SKM-1 treated with dmso at 0.1 percent for 144 hours (cell line): Measurements from ENCODE around the gene FBRSL1.
"Not testable (repeated sequence)": the region's sequence is repeated elsewhere in the genome, so short reads cannot be mapped to it uniquely, and the experiment has no call there.

Experiments used
- DNase-seq: peaks from one replicate; lab custom pipeline; 2025; ENCODE audit not compliant: unreplicated experiment; lab: John Stamatoyannopoulos, UW

The FBRSL1 gene

DNA sequence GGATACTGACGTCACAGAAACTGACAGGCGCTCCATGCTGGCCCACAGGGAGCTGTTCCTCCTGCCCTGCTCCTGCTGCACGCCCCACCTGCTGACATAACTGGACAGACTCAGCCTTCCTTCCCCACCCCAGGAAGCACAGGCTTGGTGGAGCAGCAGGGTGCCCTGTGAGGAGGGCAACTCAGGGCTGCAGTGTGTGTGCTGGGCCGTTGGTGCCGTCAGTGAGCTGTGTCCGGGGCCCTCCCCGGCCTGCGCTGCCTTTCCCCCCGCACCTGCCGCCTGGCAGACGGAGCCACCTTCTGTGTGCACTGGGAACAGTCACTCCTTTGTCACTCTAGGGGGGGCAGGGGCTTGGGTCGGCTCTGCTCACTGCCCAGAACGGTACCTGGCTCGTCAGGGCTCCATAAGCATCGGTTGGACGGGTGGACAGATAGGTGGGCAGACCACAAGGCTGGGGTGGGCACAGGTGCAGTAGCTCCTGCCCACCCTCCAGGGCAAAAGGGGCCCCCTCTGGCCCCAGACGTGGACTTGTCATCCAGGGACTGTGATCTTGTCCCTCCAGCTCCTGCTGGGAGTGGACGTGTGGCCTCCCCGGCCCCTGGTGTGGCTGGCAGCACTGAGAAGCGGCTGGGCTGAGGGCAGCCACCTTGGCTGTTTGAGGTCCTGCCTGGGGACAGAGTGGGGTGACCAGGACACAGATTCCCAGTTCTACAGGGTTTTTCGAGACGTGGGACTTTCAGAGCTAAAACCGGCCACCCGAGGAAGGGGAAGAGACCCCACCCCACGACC, 32.8 kb downstream of the FBRSL1 start:
- DNase-seq, result no peak

DNA sequence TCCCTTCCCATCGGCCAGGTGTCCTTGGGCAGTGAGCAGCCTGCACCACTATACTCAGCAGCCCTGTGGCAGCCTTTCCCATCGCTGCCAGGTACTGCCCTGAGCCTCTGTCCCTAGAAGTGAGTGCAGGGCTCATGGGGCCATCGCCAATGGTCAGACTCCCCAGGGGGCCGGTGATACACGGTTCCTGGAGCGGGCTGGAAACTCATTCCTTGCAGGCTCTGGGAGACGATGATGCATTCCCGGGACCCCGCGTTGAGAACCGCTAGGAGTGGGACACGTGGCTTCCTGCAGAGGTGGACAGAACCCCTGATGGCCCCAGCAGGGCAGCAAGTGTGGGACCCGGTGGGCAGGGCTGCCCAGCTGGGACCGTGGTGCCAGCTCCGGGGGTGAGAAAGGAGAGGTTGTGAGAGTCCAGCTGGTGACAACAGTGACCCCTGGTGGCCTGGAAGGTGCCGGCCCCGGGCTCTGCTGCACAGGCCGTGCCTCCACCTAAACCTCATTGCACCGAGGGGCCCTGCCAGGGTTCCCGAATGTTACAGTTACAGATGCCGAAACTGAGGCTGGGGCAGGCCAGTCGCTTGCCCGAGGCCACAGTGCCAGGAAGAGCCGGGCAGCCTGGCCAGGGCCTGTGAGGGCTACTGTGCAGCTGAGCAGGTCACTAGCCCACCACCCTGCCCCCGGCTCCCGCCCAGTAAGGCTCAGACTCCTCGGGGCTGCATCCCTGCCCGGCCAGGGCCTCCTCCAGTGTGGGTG, 33.8 kb downstream of the FBRSL1 start:
- peak; percentile 4 for DNase-seq

DNA sequence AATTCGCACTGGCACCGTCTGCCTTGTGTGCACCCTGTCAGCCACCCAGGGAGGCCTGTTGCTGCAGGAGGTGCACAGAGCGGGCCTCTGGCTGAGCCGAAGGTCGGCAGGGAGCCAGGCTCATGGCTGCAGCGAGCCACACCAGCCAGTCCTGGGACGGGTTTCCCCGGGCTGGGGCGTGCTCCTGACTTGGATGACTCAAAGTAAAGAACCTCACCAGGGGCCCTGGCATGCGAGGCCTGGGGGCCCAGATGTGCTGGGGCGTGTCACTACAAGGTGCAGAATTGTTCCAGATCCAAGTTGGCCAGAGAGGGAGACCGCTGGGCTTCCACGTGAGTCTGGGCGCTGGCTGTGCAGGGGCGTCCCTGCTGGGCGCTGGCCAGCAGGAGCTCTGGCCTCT, 34.5 kb downstream of the FBRSL1 start:
- no peak for DNase-seq

DNA sequence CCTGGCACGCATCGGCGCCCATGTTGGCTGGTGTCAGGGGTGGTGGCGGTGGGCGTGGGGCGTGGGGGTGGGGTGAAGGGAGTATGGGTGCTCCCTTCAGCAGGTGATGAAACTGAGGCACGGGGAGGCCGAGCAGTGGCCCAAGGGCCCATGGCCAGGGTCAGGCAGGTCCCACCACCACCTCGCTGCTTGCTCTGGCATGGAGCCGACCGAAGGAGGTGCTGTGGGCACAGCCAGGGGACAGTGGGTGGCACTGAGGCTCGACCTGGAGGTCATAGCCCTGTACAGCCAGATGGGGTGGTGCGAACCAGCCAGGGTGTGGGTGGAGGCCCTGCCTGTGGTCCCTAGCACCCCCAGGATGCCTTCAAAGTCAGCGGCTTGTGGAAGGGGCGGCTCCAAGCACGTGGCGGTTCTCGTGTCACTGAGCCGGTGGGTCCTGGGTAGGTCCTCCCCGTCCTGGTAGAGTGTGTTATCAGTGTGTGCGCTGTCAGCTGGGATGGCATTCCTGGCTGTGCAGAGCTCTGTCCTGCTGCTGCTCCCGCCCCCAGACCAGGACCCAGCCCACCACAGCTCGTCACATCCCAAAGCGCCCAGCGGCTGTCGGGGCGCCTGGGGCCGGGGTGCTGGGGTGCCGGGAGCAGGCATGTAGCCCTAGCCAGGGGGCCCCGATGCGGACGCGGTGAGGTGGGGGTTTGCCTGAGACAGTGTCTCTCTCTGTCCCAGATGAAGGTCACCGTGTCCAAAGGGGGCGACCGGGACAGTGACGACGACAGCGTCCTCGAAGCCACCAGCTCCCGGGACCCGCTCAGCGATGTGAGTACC, 35.3 kb downstream of the FBRSL1 start:
- no peak for DNase-seq

DNA sequence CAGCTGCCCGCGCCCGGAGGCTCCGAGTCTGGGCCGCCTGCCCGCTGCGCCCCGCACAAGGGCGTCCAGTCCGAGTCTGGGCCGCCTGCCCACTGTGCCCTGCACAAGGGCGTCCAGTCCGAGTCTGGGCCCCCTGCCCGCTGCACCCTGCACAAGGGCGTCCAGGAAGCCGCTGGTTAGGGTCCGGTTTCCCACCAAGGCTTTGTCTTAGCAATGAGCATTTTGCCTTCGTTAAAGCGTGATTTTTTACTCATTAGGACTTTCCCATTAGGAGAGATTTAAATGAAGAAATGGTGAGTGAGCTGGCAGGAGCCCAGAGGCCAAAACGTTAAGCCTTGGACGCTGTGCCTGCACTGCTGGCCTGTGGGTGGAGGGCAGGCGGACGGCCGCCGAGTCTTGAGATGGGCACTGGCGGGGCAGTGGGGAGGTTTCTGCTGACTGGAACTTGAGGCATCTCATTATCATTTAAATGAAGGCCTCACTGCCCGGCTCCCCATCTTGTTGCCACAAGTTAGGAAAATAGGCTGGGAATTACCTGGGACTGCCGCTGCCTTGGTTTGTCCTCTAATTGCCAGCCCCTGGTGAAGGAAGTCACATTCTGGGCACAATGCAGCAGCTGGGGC, 36.0 kb downstream of the FBRSL1 start:
- no peak for DNase-seq

DNA sequence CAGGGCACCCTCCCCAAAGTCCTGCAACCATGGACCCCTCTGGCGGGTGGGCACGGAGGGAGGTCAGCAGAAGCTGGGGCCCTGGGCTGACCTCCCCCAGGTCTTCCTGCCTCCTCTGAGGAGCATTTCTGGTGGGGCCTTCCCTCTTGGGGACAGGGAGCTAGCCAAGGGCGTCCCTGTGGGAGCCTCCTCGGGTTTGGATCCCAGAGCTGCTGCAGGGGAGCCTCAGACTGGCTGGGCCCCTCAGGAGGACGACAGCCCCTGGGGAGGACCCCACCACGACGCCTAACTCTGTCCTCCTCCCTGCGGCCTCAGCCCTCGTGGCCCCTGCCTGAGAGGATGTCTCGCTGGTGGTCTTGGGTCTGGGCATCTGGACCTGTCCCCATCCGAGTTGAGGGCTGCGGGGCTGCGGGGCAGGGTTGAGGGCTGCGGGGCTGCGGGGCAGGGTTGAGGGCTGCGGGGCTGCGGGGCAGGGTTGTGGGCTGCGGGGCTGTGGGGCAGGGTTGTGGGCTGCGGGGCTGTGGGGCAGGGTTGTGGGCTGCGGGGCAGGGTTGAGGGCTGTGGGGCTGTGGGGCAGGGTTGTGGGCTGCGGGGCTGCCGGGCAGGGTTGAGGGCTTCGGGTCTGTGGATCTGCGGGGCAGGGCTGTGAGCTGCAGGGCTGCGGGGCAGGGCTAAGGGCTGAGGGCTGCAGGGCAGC, 37.4 kb downstream of the FBRSL1 start:
- no peak for DNase-seq

DNA sequence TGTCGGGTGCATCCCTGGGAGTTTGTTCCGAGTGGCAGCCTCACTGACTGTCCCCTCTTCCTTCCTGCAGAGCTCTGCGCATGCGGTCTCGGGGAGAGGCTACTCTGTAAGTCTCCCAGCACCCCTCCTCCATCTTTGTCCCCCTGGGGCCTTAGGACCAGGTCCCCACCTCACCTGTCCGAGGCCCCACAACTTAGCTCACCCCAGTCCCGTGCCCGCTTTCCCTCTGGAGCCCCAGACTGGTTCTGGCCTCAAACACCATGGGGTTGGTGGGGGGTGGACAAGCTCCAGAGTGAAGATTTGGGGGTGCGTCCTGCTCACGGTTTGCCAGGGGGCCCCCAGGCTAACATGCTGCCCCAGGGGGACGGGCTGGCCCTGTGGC, 37.9 kb downstream of the FBRSL1 start:
- no peak for DNase-seq

DNA sequence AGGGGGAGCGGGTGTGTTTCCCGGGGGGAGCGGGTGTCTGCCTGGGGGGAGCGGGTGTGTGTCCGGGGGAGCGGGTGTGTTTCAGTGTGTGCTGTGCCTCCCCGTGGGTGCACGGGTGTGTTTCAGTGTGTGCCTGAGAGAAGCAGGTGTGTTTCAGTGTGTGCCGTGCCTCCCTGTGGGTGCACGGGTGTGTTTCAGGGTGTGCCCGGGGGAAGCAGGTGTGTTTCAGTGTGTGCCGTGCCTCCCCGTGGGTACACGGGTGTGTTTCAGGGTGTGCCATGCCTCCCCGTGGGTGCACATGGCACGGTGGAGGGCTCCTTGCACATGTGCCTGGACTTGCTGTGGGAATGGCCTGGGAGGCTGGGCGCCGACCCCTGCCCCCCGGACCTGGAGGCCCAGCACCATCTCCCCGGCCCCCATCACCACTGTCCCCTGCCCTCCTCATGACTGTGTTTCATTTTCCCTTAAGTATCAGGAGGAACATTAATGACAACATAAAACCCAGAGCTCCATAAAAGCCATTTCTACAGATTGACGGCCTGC, 38.7 kb downstream of the FBRSL1 start:
- DNase-seq, result no peak

DNA sequence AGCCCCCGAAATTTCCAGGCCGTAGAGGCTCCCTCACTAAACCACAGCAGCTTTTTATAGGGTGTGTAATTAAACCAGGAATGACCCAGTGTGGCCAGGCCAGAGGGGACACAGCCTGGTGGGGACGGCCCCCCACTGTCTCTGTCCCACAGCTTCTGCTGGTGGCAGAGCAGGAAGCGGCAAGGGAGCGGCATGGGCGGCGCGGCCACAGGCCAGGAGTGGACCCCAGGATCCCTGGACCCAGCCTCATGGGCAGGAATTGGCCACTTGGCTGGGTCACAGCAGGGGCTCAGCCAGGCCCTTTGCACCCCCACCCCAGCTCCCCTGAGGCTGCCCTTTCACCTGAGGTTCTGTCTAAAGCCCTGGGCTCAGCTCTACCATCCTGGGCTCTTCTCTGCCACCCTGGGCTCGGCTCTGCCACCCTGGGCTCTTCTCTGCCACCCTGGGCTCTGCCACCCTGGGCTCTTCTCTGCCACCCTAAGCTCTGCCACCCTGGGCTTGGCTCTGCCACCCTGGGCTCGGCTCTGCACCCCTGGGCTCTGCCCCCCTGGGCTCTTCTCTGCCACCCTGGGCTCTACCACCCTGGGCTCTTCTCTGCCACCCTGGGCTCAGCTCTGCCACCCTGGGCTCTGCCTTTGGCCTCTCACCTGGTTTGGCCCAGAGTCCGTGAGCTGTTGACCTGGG, 39.3 kb downstream of the FBRSL1 start:
- no peak for DNase-seq

DNA sequence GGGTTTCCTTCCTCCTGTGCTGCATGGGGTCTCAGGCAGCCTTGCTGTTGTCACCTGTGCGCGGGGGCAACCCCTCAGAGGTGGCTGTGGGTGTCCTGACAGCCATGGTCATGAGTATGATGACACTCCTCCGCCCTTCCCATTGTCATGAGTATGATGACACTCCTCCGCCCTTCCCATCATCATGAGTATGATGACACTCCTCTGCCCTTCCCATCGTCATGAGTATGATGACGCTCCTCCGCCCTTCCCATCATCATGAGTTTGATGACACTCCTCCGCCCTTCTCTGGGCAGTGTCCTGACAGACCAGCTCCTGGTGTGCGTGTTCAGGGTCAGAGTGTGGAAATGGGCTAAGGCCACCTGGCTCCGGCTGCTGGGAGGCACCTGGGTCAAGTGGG, 40.0 kb downstream of the FBRSL1 start:
- no peak for DNase-seq

DNA sequence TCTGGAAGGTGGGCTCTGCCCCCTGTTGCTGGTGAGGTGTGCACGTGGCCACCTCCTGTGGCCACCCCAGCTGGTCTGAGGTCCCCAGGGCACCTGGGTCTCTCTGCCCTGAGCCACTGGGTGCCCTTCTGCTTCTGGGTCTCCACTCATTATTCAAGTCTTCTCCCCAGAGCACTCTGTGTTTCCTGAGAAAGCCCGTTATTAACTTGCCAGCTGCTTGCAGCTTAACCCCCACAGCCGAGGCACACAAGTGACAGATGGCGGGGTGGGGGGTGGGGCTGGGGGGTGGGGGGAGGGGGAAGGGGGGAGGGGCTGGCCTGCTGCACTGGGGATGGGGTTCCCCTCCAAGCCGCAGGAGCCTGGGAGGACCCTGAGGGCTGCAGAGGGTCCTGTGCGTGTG, 40.5 kb downstream of the FBRSL1 start:
- no peak for DNase-seq

DNA sequence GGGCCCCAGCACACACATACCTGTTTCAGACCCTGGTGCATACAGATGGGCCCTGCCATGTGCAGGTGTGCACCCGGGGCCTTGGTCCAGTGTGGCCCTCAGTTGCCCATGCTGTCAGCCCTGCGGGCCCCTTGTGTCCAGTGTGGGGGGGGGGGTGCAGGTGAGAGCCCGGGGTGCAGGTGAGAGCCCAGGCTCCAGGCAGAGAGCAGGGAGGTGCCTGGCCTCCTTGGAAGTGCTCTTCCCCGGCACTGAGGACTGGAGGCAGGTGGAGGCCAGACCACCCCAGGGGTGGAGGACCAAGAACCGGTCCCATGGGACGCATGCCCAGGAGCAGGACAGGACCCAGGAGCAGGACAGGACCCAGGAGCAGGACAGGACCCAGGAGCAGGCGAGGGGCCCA, 40.9 kb downstream of the FBRSL1 start:
- DNase-seq, result no peak

DNA sequence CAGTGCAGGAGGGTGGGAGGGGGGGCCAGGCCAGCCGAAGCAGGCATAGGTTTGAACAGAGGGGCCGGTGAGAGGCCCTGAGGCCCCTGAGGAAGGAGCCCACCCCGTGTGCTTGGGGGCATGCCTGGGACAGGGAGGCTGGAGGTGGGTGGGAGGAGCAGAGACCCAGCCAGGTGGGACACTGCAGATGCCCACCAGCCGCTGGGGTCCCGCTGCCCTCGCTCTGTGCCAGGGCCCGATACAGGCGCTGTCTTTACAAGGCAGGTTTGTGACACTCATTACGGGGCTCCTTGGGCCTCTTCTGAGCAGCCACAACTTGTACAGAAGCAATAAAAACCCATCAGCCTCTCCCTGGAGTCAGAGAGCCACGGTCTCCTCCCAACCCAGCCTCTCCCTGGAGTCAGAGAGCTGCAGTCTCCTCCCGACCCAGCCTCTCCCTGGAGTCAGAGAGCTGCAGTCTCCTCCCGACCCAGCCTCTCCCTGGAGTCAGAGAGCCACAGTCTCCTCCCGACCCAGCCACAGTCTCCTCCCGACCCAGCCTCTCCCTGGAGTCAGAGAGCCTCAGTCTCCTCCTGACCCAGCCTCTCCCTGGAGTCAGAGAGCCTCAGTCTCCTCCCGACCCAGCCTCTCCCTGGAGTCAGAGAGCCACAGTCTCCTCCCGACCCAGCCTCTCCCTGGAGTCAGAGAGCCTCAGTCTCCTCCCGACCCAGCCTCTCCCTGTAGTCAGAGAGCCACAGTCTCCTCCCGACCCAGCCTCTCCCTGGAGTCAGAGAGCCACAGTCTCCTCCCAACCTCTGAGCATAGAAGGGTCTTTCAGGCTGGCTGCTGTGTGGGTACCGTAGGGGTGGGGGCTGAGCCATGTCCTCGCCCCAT, 43.0 kb downstream of the FBRSL1 start:
- DNase-seq, result not testable (repeated sequence)

DNA sequence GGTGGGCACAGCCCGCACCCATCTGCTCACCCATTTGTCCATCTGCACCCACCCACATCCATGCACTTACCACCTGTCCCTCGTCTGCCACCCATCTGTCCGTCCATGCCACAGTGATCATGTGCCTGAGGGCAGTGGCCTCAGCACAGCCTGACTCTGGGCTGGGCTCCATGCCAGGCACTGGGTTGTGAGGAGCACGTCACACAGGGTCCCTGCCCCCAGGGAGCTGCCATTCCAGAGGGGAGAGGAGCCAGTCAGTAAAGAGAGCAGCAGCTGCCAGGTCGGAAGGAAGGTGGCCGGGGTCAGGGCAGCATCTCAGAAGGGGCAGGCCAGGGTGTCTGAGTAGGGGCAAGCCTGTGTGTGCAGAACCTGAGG, 43.6 kb downstream of the FBRSL1 start:
- DNase-seq, result no peak

DNA sequence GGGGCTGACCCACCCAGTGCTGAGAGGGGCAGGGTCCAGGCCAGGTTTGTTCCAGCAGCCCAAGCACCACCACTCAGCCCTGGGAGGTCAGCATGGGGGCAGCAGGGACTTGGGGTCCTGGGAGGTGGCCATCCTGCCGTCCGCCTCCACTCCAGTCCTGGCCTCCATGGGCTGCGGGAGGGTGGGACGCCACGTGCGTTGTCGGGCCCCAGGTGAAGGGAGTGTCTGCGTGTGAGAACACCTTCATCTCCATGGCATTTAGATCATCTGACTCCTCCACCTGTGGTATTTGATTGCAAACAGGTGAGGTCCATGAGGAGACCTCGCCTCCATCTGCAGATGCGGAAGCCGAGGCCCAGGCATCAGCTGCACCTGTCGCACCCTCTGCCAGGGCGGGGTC, 44.1 kb downstream of the FBRSL1 start:
- no peak for DNase-seq

DNA sequence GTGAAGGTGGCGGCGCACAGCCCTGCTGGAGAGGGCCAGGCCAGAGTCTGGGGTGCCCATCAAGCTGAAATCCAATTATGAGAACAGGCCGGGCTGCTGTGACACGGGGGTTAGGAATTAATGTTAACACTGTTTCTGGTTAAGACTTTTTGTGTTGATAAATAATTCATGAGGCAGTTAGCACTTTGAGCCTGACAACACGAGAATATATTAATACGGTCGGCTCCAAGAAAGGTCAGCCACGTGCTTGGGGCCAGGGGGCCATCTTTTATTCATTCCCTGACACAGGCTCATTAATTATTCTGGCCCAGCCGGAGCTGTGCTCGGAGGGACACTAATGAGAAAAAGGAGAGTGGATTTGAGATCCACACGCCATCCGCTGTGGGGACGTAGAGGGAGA, 45.1 kb downstream of the FBRSL1 start:
- DNase-seq, result no peak

DNA sequence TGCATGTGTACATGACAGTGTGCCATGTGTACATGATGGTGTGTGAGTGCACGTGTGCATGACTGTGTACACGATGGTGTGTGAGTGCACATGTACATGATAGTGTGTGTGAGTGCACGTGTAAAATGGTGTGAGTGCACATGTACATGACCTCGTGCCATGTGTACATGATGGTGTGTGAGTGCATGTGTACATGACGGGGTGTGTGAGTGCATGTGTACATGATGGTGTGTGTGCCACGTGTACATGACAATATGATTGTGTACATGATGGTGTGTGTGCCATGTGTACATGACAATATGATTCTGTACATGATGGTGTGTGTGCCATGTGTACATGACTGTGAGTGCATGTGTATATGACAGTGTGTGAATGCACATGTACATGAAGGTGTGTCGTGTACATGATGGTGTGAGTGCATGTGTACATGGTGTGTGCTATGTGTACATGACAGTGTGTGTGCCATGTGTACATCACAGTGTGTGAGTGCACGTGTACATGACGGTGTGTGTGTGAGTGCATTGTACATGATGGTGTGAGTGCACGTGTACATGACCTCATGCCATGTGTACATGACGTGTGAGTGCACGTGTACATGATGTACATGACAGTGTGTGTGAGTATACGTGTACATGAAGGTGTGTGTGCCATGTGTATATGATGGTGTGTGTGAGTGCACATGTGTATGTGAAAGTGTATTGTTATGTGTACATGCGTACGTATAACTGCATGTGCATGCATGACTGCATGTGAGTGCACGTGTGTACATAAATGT, 46.3 kb downstream of the FBRSL1 start:
- no peak for DNase-seq

DNA sequence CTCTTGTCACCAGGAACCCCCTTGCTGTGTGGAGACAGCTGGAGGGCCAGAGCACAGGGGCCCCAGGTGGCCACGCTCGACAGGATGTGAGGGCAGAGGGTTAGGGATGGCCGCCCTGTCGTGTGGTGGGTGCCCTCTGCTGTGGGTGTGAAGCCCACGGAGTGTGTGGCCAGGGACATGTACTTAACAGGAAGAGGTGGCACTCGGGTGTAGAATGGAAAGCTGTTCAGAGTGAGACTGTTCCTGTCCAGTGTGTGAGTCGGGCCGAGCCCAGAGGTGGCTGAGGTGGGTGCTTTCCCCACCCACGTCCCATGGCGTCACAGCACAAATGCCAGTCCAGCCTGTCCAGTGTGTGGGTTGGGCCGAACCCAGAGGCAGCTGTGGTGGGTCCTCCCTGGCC, 47.1 kb downstream of the FBRSL1 start:
- no peak for DNase-seq
